Activated naive CD8-positive, alpha-beta T cell treated with anti-CD3 and anti-CD28 coated beads, Interleukin-2, amount 50 U/mL, for 24 hours (primary cell): Measurements from ENCODE around the gene CXorf38.

Experiments used
- ATAC-seq: fragments of 150-1000 bp; cut with Tn5 transposase; one replicate; pipeline ENCODE4 v1.10.0; 2021
- DNase-seq: peaks from one replicate; pipeline ENCODE4 v3.0.0; 2021
- H3K27ac Mint-ChIP-seq: one replicate; pipeline ENCODE4 v1.8.0; 2021; ENCODE audit warnings: mild to moderate bottlenecking, mixed read lengths
- H3K27me3 Mint-ChIP-seq: one replicate; pipeline ENCODE4 v1.8.0; 2021; ENCODE audit warnings: mixed read lengths
- H3K36me3 Mint-ChIP-seq: one replicate; pipeline ENCODE4 v1.8.0; 2021; ENCODE audit warnings: low read depth, mixed read lengths
- H3K4me1 Mint-ChIP-seq: one replicate; pipeline ENCODE4 v1.8.0; 2021; ENCODE audit warnings: mixed read lengths
- H3K4me3 Mint-ChIP-seq: one replicate; pipeline ENCODE4 v1.8.0; 2021; ENCODE audit warnings: mild to moderate bottlenecking, moderate library complexity, mixed read lengths
- H3K9me3 Mint-ChIP-seq: one replicate; pipeline ENCODE4 v1.8.0; 2021; ENCODE audit warnings: mixed read lengths

CXorf38 gene, protein sequence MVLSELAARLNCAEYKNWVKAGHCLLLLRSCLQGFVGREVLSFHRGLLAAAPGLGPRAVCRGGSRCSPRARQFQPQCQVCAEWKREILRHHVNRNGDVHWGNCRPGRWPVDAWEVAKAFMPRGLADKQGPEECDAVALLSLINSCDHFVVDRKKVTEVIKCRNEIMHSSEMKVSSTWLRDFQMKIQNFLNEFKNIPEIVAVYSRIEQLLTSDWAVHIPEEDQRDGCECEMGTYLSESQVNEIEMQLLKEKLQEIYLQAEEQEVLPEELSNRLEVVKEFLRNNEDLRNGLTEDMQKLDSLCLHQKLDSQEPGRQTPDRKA

DNA sequence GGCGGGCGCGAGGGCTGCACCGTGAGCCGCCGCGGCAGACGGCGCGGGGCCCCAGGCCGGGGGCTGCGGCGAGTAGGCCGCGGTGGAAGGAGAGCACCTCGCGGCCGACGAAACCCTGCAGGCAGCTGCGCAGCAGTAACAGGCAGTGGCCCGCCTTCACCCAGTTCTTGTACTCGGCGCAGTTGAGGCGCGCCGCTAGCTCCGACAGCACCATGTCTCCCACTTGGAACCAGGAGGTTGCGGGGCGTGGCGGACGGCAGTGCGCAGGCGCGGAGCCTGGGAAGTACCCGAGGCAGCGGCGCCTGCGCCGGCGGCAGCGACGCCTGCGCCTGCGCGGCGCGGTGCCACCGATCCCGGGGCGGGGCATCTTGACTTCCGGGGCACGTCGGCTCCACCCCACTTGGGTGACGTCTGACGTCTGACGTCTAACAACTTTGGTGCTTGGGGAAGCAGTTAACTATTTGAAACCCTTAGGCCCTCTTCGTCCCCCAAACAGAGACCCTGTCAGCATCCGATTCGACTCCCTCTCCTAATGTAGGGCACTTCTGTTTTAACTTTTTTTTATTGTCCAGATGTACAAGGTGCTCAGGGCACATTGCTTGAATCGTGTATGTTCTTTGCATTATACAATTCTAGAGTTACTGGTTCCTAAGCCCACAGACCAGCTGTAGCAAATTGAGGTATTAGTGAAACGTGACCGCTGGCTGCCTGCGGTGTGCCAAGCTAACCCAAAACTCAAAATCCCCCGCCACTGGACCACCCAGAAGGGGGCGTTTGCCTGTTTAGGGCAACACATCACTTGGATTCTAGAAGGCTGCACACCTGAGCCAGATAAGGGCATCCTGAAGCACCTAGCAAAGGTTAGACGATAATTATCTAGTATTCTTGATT is at the start of gene CXorf38:
TSS of gene CXorf38 (minus strand) at position 255 of the 891 bp plus-strand sequence. CDS start at position 214, 41 bp downstream.
- Mint-ChIP-seq H3K9me3 (no peaks in the 10 kb centered on the region), H3K36me3 (peaks cover 13% of the 10 kb centered on the region), H3K4me1 (peaks cover 28% of the 10 kb centered on the region), H3K4me3 (peak within 1 kb of the TSS; percentile 96), H3K27me3 (no peaks in the 10 kb centered on the region), H3K27ac (peak within 1 kb of the TSS; percentile 96)
- DNase-seq (peak; percentile 91), ATAC-seq (peak; percentile 77)

DNA sequence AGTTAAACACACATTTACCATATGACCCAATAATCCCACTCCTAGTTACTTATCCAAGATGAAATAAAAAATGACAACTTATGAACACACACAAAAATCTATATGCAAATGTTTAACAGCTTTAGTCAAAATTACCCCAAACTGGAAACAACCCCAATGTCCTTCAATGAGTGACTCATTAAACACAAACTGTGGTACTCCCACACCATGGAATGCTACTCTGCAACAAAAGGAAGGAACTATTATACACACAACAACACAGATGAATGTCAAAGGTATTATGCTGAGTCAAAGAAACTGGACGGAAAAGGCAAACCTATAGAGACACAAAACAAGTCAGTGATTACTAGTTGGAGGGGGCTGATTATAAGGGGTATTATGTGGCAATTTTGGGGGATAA is 47.4 kb upstream of the CXorf38 start:
- no peaks in the 10 kb centered on the region for H3K9me3 Mint-ChIP-seq
- no peak overlapping the region for H3K4me3 Mint-ChIP-seq
- H3K27ac Mint-ChIP-seq, result no peak overlapping the region
- ATAC-seq (no peak), DNase-seq (no peak)
- H3K4me1 Mint-ChIP-seq, result peaks cover 4% of the 10 kb centered on the region
- peaks cover 30% of the 10 kb centered on the region for H3K36me3 Mint-ChIP-seq
- no peaks in the 10 kb centered on the region for H3K27me3 Mint-ChIP-seq

DNA sequence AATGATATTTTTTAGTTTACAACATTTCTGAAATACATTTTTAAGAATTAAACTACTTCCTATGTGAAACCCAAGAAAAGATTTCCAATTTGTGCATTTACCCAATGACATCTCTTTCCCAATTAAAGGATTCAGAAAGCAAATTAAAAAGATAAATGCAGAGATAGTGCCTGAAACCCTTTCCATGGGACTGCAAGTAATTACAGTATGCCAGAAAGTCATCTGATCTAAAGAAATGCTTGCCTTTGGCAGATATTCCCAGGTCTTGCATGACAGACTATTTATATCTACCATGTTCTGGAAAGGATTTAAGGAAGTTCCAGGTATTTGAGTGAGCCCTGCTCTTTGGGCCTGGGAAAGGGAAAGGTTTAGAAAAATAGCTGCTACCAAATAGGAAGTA is 41.6 kb upstream of the CXorf38 start:
- no peak for DNase-seq
- Mint-ChIP-seq H3K36me3 (peaks cover 33% of the 10 kb centered on the region), H3K27ac (no peak overlapping the region), H3K9me3 (no peaks in the 10 kb centered on the region), H3K4me1 (peaks cover 20% of the 10 kb centered on the region), H3K27me3 (no peaks in the 10 kb centered on the region), H3K4me3 (no peak overlapping the region)
- no peak for ATAC-seq

DNA sequence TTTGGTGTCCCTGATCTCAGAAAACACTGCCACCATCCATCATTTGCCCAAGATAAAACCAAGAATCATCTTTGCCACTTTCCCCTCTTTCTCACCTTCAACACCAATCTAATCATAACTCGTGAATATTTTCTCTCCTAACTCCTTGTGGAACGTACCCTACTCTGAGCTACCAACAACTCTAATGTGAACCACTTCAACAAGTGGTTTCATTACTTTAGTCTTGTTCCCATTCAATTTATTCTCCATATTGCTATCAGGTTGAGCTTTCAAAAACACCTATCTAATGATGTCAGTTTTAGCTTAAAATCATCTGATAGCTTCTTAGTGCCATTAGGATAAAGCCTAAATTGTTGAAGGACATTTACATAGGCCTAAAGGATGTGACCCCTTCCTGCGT is 39.8 kb upstream of the CXorf38 start:
- peaks cover 23% of the 10 kb centered on the region for H3K4me1 Mint-ChIP-seq
- H3K9me3 Mint-ChIP-seq, result no peaks in the 10 kb centered on the region
- H3K4me3 Mint-ChIP-seq, result no peak overlapping the region
- H3K27ac Mint-ChIP-seq, result no peak overlapping the region
- DNase-seq (no peak), ATAC-seq (no peak)
- peaks cover 28% of the 10 kb centered on the region for H3K36me3 Mint-ChIP-seq
- H3K27me3 Mint-ChIP-seq, result no peaks in the 10 kb centered on the region

DNA sequence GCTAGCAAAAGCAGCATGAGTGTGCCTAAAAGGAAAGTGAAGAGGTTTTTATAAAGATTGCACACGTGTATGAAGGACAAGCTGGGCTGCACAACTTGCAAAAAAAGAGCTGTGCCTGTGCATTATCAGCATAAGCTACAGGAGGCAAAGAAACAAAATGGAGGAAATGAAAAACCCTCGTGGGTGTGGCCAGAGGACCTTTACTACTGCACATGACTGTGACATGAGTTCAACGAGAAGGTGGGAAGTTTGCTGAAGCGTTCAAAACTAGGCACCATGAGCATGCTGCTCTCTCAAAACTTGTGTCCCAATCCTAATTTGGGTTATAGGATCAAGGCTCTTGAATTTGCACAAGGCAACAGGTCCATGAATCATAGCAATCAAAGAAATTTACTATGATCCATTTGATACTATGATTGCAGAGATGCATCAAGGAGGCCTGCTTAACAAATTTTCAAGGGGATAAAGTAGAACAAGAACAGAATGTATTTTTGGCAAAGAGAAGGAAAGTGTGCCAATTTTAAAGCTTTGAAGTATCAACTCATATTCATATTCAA is 38.1 kb upstream of the CXorf38 start:
- H3K27ac Mint-ChIP-seq, result no peak overlapping the region
- DNase-seq (no peak), ATAC-seq (no peak)
- no peaks in the 10 kb centered on the region for H3K9me3 Mint-ChIP-seq
- no peaks in the 10 kb centered on the region for H3K27me3 Mint-ChIP-seq
- no peak overlapping the region for H3K4me3 Mint-ChIP-seq
- peaks cover 27% of the 10 kb centered on the region for H3K36me3 Mint-ChIP-seq
- peaks cover 23% of the 10 kb centered on the region for H3K4me1 Mint-ChIP-seq

DNA sequence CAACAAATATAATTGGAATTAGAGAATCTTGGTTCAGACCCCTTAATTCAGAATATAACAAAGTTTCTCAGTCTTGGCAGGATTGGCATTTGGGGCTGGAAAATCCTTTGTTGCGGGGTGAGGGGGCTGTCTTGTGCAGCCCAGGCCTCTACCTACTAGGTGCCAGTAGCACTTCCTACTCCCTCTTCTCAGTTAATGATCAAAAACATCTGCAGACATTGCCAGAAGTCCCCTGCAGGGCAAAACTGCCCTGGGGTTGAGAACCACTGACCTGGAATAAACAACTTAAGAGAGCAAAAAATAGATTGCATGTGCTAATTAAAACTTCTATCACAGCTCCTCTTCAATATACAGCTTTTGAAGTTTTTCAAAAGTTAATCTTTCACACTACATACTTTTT is 36.7 kb upstream of the CXorf38 start:
- peaks cover 32% of the 10 kb centered on the region for H3K36me3 Mint-ChIP-seq
- no peak overlapping the region for H3K4me3 Mint-ChIP-seq
- no peak for DNase-seq
- H3K4me1 Mint-ChIP-seq, result peaks cover 23% of the 10 kb centered on the region
- no peaks in the 10 kb centered on the region for H3K9me3 Mint-ChIP-seq
- H3K27me3 Mint-ChIP-seq, result no peaks in the 10 kb centered on the region
- no peak for ATAC-seq
- no peak overlapping the region for H3K27ac Mint-ChIP-seq

DNA sequence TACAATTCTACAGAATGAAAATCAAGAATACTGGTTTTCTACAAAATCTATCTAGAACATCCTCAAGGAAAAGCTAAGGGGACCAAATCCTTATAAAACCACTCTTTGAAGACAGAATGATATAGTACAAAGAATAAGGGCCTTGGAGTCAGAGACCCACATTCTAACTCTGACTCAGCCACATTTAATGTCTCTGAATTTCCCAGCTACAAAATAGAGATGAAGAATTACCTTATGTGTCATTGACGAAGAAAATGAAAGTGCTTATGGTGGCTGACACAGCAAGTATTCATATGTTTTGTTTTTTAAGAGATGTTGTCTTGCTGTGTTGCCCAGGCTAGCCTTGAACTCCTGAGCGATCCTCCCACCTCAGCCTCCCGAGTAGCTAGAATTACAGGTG is 35.9 kb upstream of the CXorf38 start:
- no peak for DNase-seq
- no peak overlapping the region for H3K4me3 Mint-ChIP-seq
- H3K9me3 Mint-ChIP-seq, result no peaks in the 10 kb centered on the region
- ATAC-seq, result no peak
- H3K27me3 Mint-ChIP-seq, result no peaks in the 10 kb centered on the region
- H3K4me1 Mint-ChIP-seq, result peaks cover 23% of the 10 kb centered on the region
- H3K36me3 Mint-ChIP-seq, result peaks cover 30% of the 10 kb centered on the region
- H3K27ac Mint-ChIP-seq, result peak overlapping the region; percentile 67

DNA sequence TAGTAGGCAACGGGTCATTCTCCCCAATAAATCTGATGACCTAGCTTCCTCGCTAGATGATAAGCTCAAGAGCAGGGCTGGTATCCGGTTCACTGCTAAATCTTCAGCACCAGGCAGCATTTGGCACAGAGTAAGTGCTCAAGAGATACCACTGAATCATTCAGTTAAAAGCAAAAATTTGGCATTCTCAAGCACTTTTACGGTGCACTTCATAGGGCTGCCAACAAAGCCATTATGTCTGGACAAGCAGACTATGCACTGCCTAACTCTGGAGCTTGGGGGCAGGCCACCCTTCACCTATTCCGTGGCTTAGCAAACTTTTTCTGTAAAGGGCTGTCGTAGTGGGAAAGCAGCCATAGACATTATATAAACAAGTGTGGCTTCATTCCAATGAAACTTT is 23.8 kb upstream of the CXorf38 start:
- Mint-ChIP-seq H3K27ac (no peak overlapping the region), H3K36me3 (peaks cover 19% of the 10 kb centered on the region), H3K4me1 (no peaks in the 10 kb centered on the region), H3K9me3 (no peaks in the 10 kb centered on the region), H3K27me3 (no peaks in the 10 kb centered on the region), H3K4me3 (no peak overlapping the region)
- no peak for DNase-seq
- ATAC-seq, result no peak

DNA sequence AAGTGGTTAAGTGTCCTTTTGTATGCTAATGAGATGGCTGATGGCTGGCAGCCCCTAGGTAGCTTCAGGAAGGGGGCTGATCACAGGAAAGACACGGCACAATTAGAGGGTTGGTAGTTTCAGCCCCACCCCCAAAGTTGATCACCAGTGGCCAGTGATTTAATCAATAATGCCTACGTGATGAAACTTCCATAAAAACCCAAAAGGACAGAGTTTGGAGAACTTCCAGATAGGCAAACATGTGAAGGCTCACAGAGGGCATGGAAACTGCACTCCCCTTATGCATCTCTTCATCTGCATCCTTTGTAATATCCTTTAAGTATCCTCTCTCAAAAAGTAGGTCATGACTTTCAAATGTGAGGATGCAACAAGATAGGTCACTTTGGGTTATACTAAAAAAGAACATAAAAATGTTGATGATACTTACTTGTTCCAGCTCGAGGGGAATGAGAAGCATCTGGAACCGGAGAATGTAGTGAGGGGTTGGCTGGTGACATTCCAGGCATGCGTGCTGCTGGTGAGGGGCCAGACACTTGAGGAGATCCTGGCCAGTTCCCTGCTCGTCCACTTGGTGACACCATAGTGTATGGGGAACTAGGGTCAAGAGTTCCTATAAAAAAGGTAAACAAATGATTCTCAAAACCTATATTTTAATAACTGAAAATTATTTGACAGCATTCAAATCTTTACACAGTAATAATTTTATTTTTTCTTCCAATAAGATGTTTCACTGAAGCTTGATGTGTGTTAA is 16.7 kb upstream of the CXorf38 start:
- DNase-seq (no peak), ATAC-seq (no peak)
- Mint-ChIP-seq H3K27ac (no peak overlapping the region), H3K4me1 (peaks cover 2% of the 10 kb centered on the region), H3K27me3 (no peaks in the 10 kb centered on the region), H3K9me3 (no peaks in the 10 kb centered on the region), H3K36me3 (peaks cover 23% of the 10 kb centered on the region), H3K4me3 (no peak overlapping the region)

DNA sequence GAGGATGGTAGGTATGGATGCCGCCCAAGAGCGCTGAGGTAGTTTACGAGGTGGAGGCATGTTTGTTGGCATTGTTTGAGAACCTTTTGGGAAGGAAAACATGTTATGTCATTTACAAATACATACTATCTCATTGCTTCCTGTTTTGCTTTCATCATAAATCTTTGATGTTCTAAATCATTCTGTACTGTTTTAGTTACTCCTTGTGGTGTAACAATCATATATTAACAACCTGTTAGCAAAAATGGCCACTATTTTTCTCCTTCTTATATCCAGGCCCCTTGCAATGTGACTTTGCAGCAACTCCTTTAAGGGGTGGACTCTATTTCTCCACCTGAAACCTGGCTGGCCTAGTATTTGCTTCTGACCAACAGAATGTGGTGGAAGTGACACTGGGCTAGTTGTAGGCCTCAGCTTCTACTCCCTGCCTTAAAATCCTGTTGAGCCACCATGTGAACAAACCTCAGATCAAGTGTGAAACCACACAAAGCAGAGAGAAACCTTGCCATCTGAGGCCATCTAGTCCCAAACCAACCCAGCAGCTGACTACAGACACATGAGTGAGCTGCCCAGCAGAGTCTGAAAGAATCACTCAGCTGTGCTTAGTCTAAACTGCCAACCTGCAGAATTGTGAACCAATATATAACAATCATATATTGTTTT is 15.8 kb upstream of the CXorf38 start:
- H3K4me3 Mint-ChIP-seq, result no peak overlapping the region
- DNase-seq (no peak), ATAC-seq (no peak)
- H3K27me3 Mint-ChIP-seq, result no peaks in the 10 kb centered on the region
- no peak overlapping the region for H3K27ac Mint-ChIP-seq
- H3K9me3 Mint-ChIP-seq, result no peaks in the 10 kb centered on the region
- peaks cover 23% of the 10 kb centered on the region for H3K36me3 Mint-ChIP-seq
- H3K4me1 Mint-ChIP-seq, result peaks cover 2% of the 10 kb centered on the region

DNA sequence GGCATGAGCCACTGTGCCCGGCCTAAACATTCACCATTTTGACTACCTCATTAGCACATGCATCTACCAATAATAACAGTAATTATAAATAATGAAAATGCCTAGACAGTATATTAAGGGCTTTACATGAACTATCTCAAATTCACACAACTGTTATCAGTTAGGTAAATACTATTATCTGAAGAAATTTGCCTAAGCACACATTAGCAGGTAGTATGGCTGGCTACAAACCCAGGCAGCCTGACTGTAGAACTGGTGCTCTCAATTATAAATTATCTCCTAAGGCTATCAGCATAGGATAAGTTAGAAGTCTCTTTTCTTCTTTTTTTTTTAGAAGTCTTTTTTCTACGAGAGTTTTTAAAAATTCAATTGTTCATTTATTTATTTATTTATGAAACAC is 14.1 kb upstream of the CXorf38 start:
- no peak for DNase-seq
- Mint-ChIP-seq H3K4me3 (no peak overlapping the region), H3K27ac (no peak overlapping the region), H3K36me3 (peaks cover 13% of the 10 kb centered on the region), H3K4me1 (peaks cover 2% of the 10 kb centered on the region), H3K27me3 (no peaks in the 10 kb centered on the region), H3K9me3 (no peaks in the 10 kb centered on the region)
- ATAC-seq, result no peak

DNA sequence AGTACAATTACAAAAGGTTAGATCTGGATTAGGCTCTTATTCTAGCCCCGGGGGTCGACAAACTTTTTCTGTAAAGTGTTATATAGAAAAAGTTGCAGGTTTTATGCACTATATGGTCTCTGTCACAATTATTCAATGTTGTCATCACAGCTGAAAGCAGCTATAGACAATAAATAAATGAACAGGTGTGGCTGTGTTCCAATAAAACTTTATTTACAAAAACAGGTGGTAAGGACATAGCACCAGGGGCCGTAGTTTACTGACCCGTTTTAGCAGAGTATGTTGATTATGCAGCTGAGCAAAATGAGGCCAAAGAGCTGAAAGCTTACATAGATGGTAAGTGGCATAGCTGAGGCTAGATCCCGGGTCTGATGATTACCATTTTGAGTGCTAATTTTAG is 13.0 kb upstream of the CXorf38 start:
- no peak for DNase-seq
- Mint-ChIP-seq H3K36me3 (peaks cover 6% of the 10 kb centered on the region), H3K9me3 (no peaks in the 10 kb centered on the region), H3K27me3 (no peaks in the 10 kb centered on the region), H3K4me3 (no peak overlapping the region), H3K27ac (no peak overlapping the region), H3K4me1 (peaks cover 2% of the 10 kb centered on the region)
- no peak for ATAC-seq

DNA sequence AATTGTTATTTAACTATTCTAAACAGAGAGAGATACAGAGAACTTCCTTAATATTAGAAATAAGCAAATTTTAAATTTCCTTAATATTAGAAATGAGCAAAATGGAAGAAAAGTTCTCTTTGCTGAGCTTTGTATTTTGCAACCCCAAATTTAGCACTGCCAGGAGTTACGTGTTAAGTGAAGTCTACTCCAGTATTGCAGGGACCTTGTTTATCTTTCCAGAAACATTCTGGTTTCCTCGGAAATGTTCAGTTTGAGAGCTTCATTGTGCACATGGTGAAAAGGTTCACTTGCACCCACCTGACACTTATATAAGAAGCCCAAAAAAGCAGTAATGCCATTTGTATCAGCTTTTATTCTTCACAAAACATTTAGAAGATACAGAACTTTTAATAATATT is 6.2 kb upstream of the CXorf38 start:
- H3K9me3 Mint-ChIP-seq, result no peaks in the 10 kb centered on the region
- no peak for DNase-seq
- ATAC-seq, result no peak
- peaks cover 8% of the 10 kb centered on the region for H3K36me3 Mint-ChIP-seq
- H3K4me3 Mint-ChIP-seq, result no peak overlapping the region
- no peaks in the 10 kb centered on the region for H3K27me3 Mint-ChIP-seq
- H3K4me1 Mint-ChIP-seq, result peaks cover 2% of the 10 kb centered on the region
- H3K27ac Mint-ChIP-seq, result no peak overlapping the region

DNA sequence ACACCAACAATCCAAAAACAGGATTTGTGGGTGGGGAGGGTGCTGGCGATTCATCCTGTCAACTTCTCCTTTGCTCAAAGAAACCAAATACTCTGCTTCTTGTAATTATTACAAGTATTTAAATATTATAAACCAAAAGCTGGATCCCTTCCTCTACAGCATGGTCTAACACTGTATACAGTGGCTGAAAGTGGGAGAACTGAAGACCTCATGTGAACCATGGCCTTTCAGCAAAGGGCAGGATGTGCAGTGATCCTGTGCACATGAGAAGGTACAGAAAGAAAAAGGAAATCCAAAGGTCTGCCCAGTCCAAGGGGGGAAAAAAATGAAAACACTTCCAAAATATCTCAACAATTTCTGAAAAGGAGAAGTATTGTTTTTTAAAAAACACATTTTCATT is 5.3 kb upstream of the CXorf38 start:
- peaks cover 8% of the 10 kb centered on the region for H3K36me3 Mint-ChIP-seq
- peaks cover 5% of the 10 kb centered on the region for H3K4me1 Mint-ChIP-seq
- no peaks in the 10 kb centered on the region for H3K27me3 Mint-ChIP-seq
- H3K4me3 Mint-ChIP-seq, result no peak overlapping the region
- no peaks in the 10 kb centered on the region for H3K9me3 Mint-ChIP-seq
- DNase-seq (no peak), ATAC-seq (no peak)
- no peak overlapping the region for H3K27ac Mint-ChIP-seq
